Activated T-cell treated with anti-CD3 and anti-CD28 coated beads, Interleukin-2, amount 50 U/mL, for 48 hours (primary cell): ENCODE measurements around the gene ATP2A3.
A peak's percentile ranks its signal among the peaks of the same experiment; 100 is the strongest.

Source experiments
- DNase-seq, 2 experiments: peaks; one replicate each; pipeline ENCODE4 v3.0.0-alpha.2; 2020

ATP2A3 gene

GRCh38 chr17:3907483-3908216 lies 56.6 kb downstream of the ATP2A3 start:
- DNase-seq = no peak

GRCh38 chr17:3906881-3907280 lies 57.4 kb downstream of the ATP2A3 start:
- DNase-seq = no peak

- DNase-seq = no peak
Measured at GRCh38 chr17:3905017-3905520, 59.2 kb downstream of the ATP2A3 start.

- no peak for DNase-seq
Measured at GRCh38 chr17:3904501-3904900, 59.7 kb downstream of the ATP2A3 start.

GRCh38 chr17:3903881-3904290 lies 60.4 kb downstream of the ATP2A3 start:
- no peak for DNase-seq

GRCh38 chr17:3903051-3903825 lies 61.0 kb downstream of the ATP2A3 start:
- no peak for DNase-seq

- DNase-seq = no peak
Measured at GRCh38 chr17:3900646-3901045, 63.6 kb downstream of the ATP2A3 start.

- DNase-seq = no peak
Measured at GRCh38 chr17:3897731-3898130, 66.5 kb downstream of the ATP2A3 start.

GRCh38 chr17:3896968-3897235 lies 67.3 kb downstream of the ATP2A3 start:
- DNase-seq = no peak

GRCh38 chr17:3896108-3896967 lies 67.9 kb downstream of the ATP2A3 start:
- DNase-seq = no peak

GRCh38 chr17:3895354-3895753 lies 68.9 kb downstream of the ATP2A3 start:
- DNase-seq = no peak

GRCh38 chr17:3894911-3895343 lies 69.3 kb downstream of the ATP2A3 start:
- DNase-seq = no peak

GRCh38 chr17:3894188-3894587 lies 70.0 kb downstream of the ATP2A3 start:
- no peak for DNase-seq

GRCh38 chr17:3893720-3894116 lies 70.5 kb downstream of the ATP2A3 start:
- no peak for DNase-seq

GRCh38 chr17:3893003-3893719 lies 71.1 kb downstream of the ATP2A3 start, which contains the start of gene CAMKK1:
Gene CAMKK1 (minus strand): TSS chr17:3893053. CDS start chr17:3885687, 7,366 bp downstream.
- DNase-seq = peak; percentile 90 to 93

- DNase-seq = peak; percentile 67 to 74
Measured at GRCh38 chr17:3892095-3892998, 71.9 kb downstream of the ATP2A3 start.

GRCh38 chr17:3891626-3892094 lies 72.6 kb downstream of the ATP2A3 start:
- DNase-seq = no peak

- DNase-seq = no peak
Measured at GRCh38 chr17:3890878-3891219, 73.4 kb downstream of the ATP2A3 start.

GRCh38 chr17:3890082-3890877 lies 74.0 kb downstream of the ATP2A3 start:
- peak; percentile 52 to 64 for DNase-seq

- DNase-seq = no peak
Measured at GRCh38 chr17:3889325-3890012, 74.8 kb downstream of the ATP2A3 start.
